ENCODE measurements around the gene FARS2. TPM values are rescaled to one million over a fixed set of nuclear protein-coding genes. Genes with fewer than 3 reads are reported as not detected.

The FARS2 gene
- total RNA-seq, 1 experiment from 2014 or later: 15.0 TPM

GRCh38 chr6:5766260-5766659 is 504.9 kb downstream of the FARS2 start (continued):
- TF ChIP-seq, protein P1, sequence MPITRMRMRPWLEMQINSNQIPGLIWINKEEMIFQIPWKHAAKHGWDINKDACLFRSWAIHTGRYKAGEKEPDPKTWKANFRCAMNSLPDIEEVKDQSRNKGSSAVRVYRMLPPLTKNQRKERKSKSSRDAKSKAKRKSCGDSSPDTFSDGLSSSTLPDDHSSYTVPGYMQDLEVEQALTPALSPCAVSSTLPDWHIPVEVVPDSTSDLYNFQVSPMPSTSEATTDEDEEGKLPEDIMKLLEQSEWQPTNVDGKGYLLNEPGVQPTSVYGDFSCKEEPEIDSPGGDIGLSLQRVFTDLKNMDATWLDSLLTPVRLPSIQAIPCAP (CRISPR knock-in tag; IDR thresholded peaks at IDR 0.05): no peak
- TF ChIP-seq JUN (CRISPR knock-in tag; IDR thresholded peaks at IDR 0.05): no peak
- TF ChIP-seq FOXP4 (CRISPR knock-in tag; IDR thresholded peaks at IDR 0.05): no peak
- TF ChIP-seq, protein P2, sequence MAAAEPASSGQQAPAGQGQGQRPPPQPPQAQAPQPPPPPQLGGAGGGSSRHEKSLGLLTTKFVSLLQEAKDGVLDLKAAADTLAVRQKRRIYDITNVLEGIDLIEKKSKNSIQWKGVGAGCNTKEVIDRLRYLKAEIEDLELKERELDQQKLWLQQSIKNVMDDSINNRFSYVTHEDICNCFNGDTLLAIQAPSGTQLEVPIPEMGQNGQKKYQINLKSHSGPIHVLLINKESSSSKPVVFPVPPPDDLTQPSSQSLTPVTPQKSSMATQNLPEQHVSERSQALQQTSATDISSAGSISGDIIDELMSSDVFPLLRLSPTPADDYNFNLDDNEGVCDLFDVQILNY (CRISPR knock-in tag; IDR thresholded peaks at IDR 0.05): no peak

- no peak for TF ChIP-seq USF1 (CRISPR knock-in tag; IDR thresholded peaks at IDR 0.05)
- no peak for TF ChIP-seq EMX1 (CRISPR knock-in tag; IDR thresholded peaks at IDR 0.05)
- no peak for TF ChIP-seq ZNF281 (CRISPR knock-in tag; IDR thresholded peaks at IDR 0.05)
- TF ChIP-seq ZNF138 (CRISPR knock-in tag; conservative IDR thresholded peaks at IDR 0.05): no peak
- no peak for TF ChIP-seq FOXJ3 (CRISPR knock-in tag; IDR thresholded peaks at IDR 0.05; ENCODE audit: borderline replicate concordance)
- TF ChIP-seq MAX (CRISPR knock-in tag; IDR thresholded peaks at IDR 0.05): no peak
- H3K36me3 Mint-ChIP-seq: peaks cover 22% of the 10 kb centered on the region
- no peaks in the 10 kb centered on the region for H3K27me3 Mint-ChIP-seq (ENCODE audit: low read depth)
- H3K4me3 Mint-ChIP-seq: no peak overlapping the region
- H3K27ac Mint-ChIP-seq: no peak overlapping the region
- H3K4me1 Mint-ChIP-seq: peaks cover 2% of the 10 kb centered on the region
- ATAC-seq (no peak), DNase-seq (ENCODE audit: low spot score) (no peak)
- ChIA-PET CTCF (no interaction called here), POLR2A (no interaction called here)
- peaks cover 28% of the 10 kb centered on the region for H3K9me3 Mint-ChIP-seq
Measured at GRCh38 chr6:5767471-5767870, 506.2 kb downstream of the FARS2 start.

- POLR2A ChIA-PET: no interaction called here
- H3K27me3 Mint-ChIP-seq (ENCODE audit: low read depth): no peaks in the 10 kb centered on the region
Measured at GRCh38 chr6:5771211-5771610, 509.9 kb downstream of the FARS2 start.

More at GRCh38 chr6:5771211-5771610, 509.9 kb downstream of the FARS2 start:
- H3K27ac Mint-ChIP-seq: no peak overlapping the region
- ATAC-seq (no peak), DNase-seq (ENCODE audit: low spot score) (no peak)
- peaks cover 22% of the 10 kb centered on the region for H3K36me3 Mint-ChIP-seq
- CTCF ChIA-PET: no interaction called here
- no peak for TF ChIP-seq ZNF512 (CRISPR knock-in tag; IDR thresholded peaks at IDR 0.05; ENCODE audit: borderline replicate concordance)
- no peak for TF ChIP-seq ZNF138 (CRISPR knock-in tag; conservative IDR thresholded peaks at IDR 0.05)
- no peak for TF ChIP-seq NR3C1 (CRISPR knock-in tag; conservative IDR thresholded peaks at IDR 0.05; ENCODE audit: low read depth)
- TF ChIP-seq TEAD4 (CRISPR knock-in tag; IDR thresholded peaks at IDR 0.05): no peak
- no peak for TF ChIP-seq MXD4 (CRISPR knock-in tag; IDR thresholded peaks at IDR 0.05; ENCODE audit: borderline replicate concordance)
- no peak for TF ChIP-seq USF2 (CRISPR knock-in tag; IDR thresholded peaks at IDR 0.05)
- no peak for TF ChIP-seq JAZF1 (CRISPR knock-in tag; IDR thresholded peaks at IDR 0.05)
- no peak for TF ChIP-seq ZNF423 (CRISPR knock-in tag; IDR thresholded peaks at IDR 0.05)
- no peak for TF ChIP-seq GTF2I (CRISPR knock-in tag; conservative IDR thresholded peaks at IDR 0.05)
- H3K4me3 Mint-ChIP-seq: no peak overlapping the region
- peaks cover 28% of the 10 kb centered on the region for H3K9me3 Mint-ChIP-seq
- peaks cover 1% of the 10 kb centered on the region for H3K4me1 Mint-ChIP-seq

Measured in WTC11 (cell line).